HG03066 (cell line): Measurements from ENCODE around the gene ESRRA.

Source experiments
- ATAC-seq: cut with Tn5 transposase; IDR thresholded peaks from one replicate; pipeline ENCODE4 v1.9.1; 2021; ENCODE audit warnings: low read depth; ENCODE audit not compliant: unreplicated experiment

ESRRA gene

DNA sequence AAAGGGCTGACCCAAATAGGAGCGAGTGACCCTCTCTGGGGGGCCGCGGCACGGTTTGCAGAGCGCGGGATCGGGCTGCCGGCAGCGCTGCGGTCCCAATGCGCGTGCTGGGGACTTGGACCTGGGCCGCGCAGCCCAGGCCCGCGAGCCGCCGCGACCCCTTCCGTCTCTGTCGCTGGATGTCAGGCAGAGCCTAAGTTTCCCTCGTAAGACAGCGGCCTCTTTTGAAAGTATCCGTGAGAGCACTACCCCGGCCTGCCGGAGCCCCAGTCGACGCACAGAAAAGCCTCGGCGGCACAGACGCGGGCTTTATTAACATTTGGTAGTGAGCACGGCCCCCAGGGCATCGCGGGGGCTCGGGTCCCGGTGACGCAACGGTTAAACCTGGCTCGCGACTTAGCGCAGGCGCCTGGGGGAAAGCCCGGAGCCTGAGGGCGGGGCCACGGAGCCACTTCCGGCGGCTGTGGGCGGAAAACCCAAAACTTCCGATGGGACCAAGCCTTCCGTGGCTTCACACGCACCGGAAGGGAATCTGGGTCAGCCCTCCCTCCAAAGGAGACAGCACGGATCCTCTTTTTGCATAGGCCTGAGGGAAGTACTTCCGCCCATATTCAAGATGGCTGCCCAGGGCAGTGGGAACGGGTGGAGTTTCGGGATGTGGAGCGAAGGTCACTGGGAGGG lies 35.6 kb upstream of the ESRRA start:
- peak; percentile 68 for ATAC-seq

DNA sequence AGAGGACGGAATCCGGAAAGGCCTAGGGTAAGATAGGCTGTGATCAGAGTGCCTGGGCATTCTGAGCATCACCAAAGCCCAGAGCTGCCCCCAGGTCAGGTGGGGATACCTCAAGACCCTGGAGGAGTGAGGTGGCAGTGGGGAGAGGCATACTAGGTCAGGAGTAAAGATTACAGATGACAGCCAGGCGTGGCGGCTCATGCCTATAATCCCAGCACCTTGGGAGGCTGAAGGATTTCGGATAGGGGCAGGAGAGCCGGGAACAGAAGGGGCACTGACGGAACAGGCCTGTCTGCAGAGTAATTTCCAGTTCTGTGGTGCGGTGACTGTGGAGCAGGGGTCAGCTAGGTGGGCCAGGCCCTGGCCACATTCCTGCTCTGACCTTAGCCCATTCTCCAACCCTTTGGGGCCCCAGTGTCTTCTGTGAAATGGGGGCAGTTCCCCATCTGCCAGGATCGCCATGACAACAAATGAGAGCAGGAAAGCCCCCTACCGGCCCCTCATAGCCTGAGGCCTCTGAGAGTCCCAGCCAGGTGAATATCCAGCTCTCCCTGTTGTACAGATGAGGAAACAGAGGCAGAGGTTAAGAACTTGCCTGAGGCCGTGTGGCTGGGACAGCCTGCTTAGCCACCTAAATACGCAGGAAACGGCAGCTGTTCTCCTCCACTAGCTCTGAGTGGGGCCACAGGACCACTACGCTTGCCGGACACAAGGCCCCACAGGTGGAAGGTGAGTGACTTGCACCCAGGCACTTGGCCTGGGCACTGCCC lies 30.1 kb upstream of the ESRRA start:
- no peak for ATAC-seq

DNA sequence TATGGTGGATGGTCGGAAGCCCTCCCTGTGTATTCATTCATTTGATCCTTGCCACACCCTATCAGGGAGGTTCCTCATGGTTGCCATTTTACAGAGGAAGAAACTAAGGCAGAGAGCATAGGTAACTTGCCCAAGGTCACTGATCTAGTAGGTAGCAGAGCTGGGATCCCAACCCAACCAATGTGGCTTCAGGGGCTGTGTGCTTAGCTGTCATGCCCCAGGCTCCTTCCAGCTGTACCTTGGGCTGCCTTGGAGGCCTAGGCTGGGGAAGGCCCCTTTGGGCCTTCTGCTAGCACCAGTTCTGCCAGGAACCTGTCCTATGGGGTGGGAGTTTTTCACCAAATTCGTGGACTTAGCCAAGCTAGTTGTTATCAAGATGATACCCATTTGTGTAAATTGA lies 29.5 kb upstream of the ESRRA start:
- ATAC-seq = no peak

DNA sequence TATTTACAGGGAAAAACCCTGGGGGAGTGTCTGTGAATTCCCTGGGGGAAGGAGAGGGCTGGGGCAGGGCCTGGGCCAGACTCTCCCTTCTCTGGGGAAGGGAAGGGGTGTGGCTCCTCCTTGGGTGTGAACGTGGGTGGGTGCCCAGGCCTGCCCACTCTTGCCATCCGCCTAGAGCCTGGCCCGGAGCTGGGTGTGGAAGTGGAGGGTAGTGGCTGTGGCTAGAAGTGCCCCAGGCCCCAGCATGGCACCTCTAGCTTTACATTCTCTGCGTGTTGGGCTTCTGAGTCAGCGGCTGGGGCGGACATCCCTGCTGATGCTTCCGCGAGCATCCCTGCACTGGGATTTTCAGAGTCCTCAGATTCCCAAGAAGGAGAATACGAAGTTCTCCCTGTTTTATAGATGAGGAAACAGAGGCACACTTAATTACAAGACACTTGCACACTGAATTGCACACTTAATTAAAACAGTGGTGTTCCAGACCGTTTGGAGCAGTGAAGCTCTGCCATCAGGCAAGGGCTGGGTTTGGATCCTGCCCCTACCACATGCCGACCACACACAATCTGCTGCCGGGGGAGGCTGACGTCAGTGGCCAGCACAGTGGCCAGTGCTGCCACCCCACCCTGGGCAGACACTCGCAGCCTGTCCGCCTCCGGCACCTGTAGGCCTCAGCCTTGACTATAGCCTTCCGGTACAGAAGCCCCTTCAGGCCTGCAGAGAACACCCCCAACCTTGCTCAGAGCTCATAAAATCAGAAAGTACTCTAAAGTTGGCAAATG lies 28.5 kb upstream of the ESRRA start:
- ATAC-seq = no peak

DNA sequence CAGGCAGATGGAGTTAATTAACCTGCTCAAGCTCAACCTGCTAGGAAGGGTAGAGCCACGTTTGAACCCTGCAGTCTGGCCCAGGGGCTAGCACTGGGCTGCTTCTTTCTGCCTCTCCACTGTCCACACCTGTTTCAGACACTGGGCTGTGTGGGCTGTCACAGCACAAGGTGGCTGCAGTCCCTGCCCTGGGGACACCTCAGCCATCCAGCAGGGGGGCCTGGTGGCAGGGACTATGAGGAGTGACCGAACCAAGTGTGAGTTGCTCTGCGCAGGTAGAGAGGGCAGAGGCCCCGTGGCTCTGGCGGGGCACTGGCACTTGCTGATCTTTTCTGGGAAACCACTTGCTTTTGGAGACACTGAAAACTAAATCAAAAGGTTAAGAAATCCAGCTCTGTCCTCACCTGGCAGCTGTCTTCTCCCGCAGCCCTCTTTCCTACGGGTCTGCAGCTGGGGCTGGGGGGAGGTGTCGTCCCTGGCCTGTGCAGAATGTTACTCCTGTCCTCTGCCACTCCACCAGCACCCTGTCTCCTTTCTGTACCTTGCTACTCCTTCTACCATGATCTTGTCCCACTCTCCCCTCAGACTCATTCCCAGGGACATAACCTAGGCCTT lies 26.6 kb upstream of the ESRRA start:
- ATAC-seq = no peak

DNA sequence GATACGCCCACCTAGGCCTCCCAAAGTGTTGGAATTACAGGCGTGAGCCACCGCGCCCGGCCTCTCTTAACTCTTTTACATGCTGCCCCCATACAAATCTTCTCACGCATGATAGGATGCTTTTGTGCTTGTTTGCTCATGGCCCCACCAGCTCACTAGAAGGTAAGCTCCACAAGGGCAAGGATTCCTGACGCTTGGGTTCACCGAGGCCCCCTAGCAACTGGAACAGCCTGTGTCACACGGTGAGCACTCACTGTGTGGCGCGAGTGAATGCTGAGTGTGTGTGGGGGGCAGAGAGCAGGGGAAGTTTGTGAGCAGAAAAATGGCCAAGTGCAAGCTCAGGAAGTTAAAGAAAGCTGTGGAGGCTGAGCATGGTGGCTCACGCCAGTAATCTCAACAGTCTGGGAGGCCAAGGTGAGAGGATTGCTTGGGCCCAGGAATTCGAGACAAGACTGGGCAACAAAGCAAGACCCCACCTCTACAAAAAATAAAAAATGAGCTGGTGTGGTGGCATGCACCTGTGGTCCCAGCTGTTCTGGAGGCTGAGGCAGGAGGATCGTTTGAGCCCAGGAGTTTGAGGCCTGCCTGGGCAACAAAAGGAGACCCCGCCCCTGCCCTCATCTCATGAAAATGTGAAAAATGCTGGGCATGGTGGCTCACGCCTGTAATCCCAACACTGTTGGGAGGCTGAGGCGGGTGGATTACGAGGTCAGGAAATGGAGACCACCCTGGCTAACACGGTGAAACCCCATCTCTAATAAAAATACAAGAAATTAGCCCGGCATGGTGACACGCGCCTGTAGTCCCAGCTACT lies 23.2 kb upstream of the ESRRA start:
- ATAC-seq = no peak

DNA sequence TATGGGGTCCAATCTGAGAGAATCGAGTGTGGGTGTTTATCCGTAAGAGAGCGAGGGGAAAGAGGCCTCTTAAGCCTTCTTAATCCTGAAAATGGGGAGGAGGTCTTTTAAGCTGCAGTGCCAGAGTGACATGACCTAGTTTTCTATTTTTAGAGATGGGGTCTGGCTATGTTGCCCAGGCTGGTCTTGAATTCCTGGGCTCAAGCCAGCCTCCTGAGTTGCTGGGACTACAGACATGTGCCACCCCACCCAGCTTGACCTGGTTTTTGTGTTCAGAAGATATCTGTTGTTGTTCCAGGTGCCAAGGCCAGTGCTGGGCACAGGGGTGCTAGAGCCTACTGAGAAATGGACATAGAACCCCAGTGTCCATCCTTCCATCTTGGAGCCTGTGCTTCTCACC lies 22.2 kb upstream of the ESRRA start:
- ATAC-seq = no peak

DNA sequence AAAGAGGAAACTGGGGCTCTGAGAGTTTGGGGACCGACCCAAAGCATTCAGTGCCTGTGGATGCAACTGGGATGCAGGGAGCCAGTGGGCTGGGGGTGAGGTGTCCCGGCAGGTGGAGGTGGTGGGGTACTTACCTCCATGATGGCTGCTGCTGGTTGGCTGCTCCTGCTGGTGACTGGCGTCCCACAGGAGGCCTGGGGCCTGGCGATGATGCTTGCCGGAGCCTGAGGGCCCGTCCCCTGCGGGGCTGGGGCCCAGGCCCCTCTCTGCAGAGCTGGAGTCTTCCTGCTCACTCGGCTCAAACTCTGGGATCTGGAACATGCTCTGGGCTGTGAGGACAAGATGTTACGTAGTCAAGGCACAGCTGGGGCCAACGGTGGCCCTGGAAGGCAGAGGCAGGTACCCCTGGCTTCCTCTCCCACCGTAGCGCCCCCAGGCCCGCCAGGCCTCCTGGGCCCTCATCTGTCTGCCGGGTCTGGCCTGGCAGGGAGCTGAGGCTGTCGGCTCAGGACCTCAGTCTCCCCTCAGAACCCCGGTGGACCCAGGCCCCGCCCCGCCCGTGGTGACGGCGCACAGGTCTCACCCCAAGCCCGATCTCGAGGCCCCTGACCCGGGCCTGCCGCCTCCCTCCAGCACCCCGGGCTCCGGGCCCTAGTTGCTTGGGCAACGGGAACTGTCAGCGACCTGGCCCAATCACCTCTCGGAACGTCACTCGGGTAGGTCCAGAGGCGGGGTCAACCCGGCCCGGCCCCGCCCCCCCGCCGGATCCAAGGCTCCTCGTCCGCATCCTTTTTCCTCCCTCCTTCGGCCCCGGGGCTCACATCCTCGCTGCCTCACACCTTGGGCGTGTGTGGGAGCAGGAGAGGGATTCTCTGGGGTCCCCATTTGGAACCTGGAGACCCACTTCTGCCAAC lies 21.0 kb upstream of the ESRRA start, which contains the start of gene BAD:
BAD (minus strand) TSS at position 618 of the 914 bp plus-strand sequence; CDS start at position 321, 297 bp downstream.
- peak; percentile 81 for ATAC-seq

DNA sequence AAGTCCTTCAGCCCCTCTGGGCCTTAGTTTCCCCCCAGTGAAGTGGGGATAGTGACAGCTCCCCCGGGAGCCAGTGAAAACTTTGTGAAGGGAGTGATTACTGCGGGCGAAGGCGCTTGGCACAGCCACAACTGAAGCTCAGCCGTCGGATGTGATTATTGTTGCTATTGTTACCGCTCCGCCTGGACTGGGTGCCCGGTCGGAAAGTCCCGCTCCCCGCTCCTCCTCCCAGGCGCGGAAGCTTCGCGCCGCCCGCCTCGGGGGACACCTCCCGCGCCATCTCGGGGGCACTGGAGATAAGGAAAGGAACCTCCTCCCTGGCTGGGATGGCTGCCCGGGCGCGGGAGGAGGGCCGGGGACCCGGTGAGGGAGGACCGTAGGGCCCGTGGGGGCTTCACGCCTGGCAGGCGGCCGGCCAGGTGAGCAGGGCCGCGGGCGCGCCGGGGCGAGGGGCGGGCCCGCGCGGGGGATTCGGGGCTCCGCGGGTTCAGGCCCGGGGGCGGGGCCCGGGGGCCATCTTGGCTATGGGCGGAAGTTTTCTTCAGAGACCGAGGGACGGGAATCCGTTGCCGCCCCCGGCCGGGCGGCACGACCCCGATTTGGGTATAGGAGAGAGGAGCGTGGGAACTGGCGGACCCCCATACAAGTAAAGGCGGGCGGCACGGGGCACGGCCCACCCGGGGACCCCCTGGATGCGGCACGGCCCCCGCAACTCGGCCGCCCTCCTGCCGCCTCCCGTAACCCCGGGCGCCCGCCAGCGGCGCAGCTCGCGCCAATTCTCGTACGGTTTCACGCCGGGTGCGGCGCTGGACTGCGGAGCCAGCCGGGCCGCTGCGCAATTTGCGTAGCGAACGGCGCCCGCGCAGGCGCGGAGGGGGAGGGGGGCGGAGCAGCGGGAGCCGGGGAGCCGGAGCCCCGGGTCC lies 20.1 kb upstream of the ESRRA start, which contains the start of gene GPR137:
GPR137 (plus strand) TSS at position 887 of the 923 bp plus-strand sequence. CDS start 677 bp downstream, outside the sequence.
- ATAC-seq = peak; percentile 45

DNA sequence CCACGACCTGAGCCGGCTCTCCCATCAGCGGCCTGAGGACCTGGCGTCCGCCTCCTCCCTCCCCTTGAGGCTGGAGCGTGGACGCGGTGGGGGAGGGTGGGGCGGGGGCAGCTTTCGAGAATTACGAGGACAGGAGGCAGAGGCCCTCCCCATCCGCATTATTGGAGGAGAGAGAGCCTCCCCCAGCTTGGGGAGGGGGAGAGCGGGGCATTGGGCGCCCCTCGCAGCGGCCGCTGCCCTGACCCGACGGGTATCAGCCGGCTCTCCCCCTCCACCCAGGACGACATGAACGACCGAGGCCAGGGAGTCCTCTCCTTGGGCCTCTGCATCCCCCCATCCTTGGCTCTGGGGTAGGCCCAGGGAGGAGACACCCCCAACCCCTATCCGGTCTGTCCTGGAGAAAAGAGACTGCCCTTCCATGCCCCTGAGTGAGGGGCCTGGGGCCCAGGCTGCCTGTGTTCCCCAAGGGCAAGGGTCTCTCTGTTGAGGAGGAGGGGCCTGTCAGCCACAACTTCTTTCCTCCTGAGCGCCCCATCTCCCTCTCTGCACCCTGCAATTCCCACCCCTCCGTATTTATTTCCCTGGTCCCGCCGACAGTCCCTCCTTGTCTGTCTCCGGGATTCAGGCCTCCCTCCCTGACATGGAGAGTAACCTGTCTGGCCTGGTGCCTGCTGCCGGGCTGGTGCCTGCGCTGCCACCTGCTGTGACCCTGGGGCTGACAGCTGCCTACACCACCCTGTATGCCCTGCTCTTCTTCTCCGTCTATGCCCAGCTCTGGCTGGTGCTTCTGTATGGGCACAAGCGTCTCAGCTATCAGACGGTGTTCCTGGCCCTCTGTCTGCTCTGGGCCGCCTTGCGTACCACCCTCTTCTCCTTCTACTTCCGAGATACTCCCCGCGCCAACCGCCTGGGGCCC lies 19.2 kb upstream of the ESRRA start:
- ATAC-seq = no peak

DNA sequence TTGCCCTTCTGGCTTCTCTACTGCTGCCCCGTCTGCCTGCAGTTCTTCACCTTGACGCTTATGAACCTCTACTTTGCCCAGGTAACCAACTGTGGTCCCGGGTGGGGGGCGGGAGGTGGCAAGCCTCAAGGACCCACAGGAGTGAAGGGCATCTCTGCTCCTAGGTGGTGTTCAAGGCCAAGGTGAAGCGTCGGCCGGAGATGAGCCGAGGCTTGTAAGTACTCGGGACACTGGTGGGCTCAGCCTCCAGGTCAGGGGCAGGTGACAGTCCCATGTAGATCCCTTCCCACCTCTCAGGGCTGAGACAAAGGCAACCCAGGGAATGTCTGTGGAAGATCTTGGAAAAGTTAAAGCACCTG lies 18.5 kb upstream of the ESRRA start:
- no peak for ATAC-seq

DNA sequence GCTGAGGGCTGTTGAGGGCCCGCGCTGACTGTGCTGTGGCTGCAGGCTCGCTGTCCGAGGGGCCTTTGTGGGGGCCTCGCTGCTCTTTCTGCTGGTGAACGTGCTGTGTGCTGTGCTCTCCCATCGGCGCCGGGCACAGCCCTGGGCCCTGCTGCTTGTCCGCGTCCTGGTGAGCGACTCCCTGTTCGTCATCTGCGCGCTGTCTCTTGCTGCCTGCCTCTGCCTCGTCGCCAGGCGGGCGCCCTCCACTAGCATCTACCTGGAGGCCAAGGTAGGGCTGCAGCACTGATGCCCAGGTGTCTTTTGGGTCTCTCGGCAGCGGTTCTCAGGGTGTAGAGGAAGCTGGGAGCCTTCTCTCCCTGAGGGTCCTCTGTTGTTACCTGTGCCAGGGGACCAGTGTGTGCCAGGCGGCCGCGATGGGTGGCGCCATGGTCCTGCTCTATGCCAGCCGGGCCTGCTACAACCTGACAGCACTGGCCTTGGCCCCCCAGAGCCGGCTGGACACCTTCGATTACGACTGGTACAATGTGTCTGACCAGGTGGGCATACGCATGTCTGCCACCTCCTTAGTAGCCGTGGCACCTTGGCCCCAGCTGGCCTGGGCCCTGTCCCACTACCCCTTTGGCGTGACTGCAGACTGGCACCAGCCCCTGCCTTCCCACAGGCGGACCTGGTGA lies 17.5 kb upstream of the ESRRA start:
- no peak for ATAC-seq

DNA sequence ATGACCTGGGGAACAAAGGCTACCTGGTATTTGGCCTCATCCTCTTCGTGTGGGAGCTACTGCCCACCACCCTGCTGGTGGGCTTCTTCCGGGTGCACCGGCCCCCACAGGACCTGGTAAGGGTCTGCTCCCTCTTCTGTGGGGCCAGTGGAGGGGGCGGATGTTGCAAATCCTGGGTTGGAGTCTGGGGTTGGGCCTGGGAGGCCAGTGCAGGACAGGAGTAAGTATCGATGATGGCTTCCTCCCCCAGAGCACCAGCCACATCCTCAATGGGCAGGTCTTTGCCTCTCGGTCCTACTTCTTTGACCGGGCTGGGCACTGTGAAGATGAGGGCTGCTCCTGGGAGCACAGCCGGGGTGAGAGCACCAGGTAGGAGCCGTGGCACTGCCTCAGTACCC lies 17.0 kb upstream of the ESRRA start:
- no peak for ATAC-seq

DNA sequence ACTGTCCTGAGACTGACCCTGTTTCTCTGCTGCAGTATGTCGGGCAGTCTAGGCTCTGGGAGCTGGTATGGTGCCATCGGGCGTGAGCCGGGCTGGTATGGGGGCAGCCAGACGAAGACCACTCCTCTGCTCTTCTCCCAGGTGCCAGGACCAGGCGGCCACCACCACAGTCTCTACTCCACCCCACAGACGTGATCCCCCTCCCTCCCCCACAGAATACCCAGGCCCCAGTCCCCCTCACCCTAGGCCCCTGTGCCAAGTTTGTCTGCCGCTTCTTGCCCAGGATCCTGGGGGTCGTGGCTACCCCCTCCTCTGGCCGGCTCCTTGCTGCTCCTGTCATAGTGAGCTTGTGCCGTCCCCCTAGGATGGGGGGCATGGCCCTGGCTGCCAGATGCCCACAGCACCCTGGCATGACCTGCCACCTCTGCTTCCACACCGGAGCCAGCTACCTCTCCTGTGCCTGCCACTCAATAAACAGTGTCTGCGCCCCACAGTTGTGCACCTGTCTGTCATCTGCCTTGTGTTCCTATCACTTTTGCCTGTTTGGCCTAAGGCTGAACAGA lies 16.2 kb upstream of the ESRRA start:
- ATAC-seq = no peak

DNA sequence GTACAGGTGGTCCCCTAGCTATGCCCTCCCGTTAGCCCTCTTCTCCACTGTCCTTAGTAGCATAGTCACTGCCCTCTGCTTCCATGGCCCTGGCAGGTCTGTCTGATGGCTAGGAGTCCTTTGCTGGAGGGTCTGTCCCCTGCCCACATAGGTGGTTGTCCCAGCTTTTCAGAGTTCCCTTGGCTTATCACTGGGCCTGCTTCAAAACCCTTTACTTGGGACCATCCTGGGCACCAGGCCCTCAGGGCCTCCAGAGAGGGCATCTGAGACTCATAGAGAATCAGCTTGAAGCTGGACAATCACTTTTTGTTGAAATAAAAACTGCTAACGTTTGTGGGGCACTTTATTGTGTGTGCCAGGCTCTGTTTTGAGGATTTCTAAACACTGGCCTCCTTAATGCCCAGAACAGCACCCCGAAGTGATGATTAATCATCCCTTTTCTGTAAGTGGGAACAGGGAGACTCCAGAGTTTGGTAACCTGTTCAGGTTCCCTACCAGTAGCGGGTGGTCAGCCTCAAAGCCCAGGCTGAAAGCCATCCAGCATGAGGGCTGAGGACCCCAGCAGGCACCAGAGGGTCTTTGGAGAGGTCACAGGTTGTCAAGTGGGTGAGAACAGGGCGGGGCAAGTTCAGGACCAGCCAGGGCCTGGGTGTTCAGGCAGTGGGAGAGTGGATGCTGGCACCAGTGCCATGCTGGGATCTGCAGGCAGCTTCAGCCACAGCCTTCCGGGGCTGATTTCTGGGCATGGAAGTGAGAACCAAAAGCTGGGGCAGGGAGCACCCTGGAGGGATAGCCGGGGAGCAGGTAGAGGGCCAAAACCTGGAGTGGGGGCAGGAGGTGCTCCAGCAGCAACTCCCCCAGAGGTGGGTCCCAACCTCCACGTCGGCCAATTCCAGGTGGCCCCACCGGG lies 14.7 kb upstream of the ESRRA start:
- ATAC-seq = no peak
